Neural crest cell (in vitro differentiated cells): Measurements from ENCODE around the gene TSHZ2. TPM values are rescaled to one million over a fixed set of nuclear protein-coding genes. Genes with fewer than 3 reads are reported as not detected.

Experiments
- DNase-seq: peaks from one replicate; pipeline ENCODE4 v3.0.0; 2021; ENCODE audit warnings: low read depth, mixed read lengths, low spot score
- H3K27ac Mint-ChIP-seq: one replicate; pipeline ENCODE4 v1.8.0; 2021; ENCODE audit warnings: mild to moderate bottlenecking, mixed read lengths; ENCODE audit not compliant: unreplicated experiment
- H3K27me3 Mint-ChIP-seq: 2 replicates; pipeline ENCODE4 v1.8.0; 2021; ENCODE audit warnings: low read depth, mild to moderate bottlenecking, mixed read lengths
- H3K36me3 Mint-ChIP-seq: 2 replicates; pipeline ENCODE4 v1.8.0; 2021; ENCODE audit warnings: low read depth, mild to moderate bottlenecking, mixed read lengths
- H3K4me1 Mint-ChIP-seq: 2 replicates; pipeline ENCODE4 v1.8.0; 2021; ENCODE audit warnings: mixed read lengths
- H3K4me3 Mint-ChIP-seq: one replicate; pipeline ENCODE4 v1.8.0; 2021; ENCODE audit warnings: mild to moderate bottlenecking, mixed read lengths
- H3K9me3 Mint-ChIP-seq: 2 replicates; pipeline ENCODE4 v1.8.0; 2021; ENCODE audit warnings: mixed read lengths
- CTCF ChIP-seq: fragments of 200-600 bp; sonication (generic); conservative IDR thresholded peaks from 2 replicates; pipeline ENCODE4 v1.5.0; 2021; ENCODE audit warnings: antibody characterized with exemption, mild to moderate bottlenecking
- total RNA-seq: library from RNA; stranded (reverse); gene quantifications from 2 replicates; pipeline ENCODE4 v1.2.1, GENCODE V29; 2021

Gene TSHZ2
- total RNA-seq, 1 donor from 2014 or later, result 6.4 TPM

DNA sequence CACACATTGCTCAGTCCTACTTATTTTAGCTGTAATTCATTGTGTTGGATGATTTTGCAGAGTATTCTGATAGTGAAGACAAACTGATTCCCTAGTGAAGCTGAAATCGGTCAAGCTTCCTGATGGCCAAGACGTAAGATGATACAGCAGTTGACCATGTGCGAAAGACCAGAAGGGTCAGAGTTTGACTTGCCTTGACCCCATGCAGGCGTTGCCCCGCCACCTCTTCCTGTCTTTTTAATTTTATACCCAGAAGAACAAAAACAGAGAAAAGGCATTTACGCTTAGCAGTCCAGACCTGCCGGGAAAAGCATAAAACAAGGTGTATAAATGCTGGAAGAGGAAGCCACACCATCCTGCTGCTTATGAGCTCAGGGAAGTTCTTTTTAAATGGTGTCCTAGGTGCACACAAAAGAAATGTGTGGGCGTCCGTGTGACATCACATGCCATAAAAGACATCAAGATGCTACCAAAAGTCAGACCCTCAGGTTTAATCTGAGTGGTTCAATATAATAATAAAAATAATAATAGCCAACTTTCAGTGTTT lies 32.2 kb downstream of the TSHZ2 start:
- Mint-ChIP-seq H3K9me3 (no peaks in the 10 kb centered on the region), H3K4me3 (no peak overlapping the region), H3K4me1 (peaks cover 44% of the 10 kb centered on the region), H3K27ac (peak overlapping the region; percentile 83), H3K36me3 (no peaks in the 10 kb centered on the region), H3K27me3 (no peaks in the 10 kb centered on the region)
- TF ChIP-seq CTCF, result no peak
- no peak for DNase-seq

DNA sequence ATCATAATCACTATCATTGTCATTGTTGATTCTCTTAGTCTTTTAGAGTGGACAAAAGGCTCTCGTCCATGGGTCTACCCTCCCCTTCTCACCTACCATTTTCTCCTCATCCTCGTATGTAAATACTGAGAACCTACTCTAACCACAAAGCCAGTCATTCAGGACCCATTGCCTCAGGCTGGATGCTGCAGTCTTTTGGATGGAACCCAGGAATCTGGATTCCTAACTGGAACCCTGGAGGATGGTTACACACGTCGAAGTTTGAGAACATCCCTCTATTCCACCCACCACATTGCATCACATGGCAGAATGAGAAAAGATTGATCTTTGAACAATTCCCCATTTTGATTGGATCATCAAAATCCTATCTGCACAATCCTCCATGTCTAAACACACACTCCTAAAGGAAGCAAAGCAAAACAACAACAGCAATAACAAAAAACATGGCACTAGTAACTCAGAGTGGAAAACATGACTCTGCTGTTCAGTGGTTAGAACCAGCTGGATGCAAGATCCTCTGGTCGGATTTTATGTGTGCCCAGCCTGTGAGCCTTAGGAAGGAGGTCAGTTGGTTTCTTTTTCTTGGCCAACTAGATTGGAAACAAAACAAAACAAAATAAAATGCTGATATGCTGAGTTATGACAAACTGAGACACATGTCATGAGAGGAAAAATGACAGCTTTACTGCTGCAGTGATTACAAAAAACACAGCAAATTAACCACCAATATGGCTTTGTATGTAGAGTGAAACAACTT lies 38.0 kb downstream of the TSHZ2 start:
- H3K4me1 Mint-ChIP-seq, result peaks cover 4% of the 10 kb centered on the region
- no peak for DNase-seq
- H3K27me3 Mint-ChIP-seq, result no peaks in the 10 kb centered on the region
- H3K27ac Mint-ChIP-seq, result no peak overlapping the region
- H3K9me3 Mint-ChIP-seq, result peaks cover 11% of the 10 kb centered on the region
- H3K36me3 Mint-ChIP-seq, result no peaks in the 10 kb centered on the region
- no peak overlapping the region for H3K4me3 Mint-ChIP-seq
- TF ChIP-seq CTCF, result no peak

DNA sequence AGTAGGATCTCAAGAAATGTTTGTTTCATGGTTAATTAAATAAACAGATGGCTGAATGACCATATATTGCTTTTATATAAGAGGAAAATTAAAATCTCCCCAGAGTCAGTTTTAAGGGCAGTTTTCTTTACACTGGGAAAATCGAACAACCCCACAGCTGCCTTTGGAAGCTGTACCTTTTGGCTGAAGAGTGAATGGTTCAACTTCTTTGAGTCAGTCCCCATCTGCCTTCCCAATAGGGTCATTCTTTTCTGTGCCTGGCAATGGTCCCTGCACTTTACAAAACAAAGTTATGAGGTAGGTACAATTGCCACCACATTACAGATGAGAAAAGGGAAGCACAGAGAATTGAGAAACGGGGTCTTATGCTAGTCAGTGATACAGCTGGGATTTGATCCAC lies 39.5 kb downstream of the TSHZ2 start:
- Mint-ChIP-seq H3K27me3 (no peaks in the 10 kb centered on the region), H3K9me3 (peaks cover 14% of the 10 kb centered on the region), H3K27ac (no peak overlapping the region), H3K36me3 (peaks cover 3% of the 10 kb centered on the region), H3K4me3 (no peak overlapping the region), H3K4me1 (peaks cover 4% of the 10 kb centered on the region)
- TF ChIP-seq CTCF, result no peak
- DNase-seq, result no peak

DNA sequence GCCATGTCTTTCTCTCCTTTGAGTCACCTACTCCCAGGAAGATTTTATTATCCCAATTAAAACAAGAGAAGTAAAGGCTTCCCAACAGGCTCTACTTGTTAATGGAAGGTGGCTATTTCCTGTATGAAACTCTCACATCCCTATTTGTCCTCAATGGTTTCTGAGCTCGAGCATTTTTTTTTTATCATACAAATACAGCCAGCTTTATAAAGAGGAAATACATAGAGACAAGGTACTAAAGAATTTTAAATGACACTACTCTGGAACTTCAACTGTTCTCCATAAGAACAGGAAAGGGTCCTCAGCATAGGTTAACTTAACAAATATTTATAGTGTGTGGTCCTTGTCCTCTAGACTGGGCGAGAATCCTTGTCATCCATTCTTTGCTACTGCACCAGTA lies 41.0 kb downstream of the TSHZ2 start:
- H3K27me3 Mint-ChIP-seq, result no peaks in the 10 kb centered on the region
- no peak overlapping the region for H3K27ac Mint-ChIP-seq
- TF ChIP-seq CTCF, result no peak
- H3K4me1 Mint-ChIP-seq, result peaks cover under 1% of the 10 kb centered on the region
- no peak overlapping the region for H3K4me3 Mint-ChIP-seq
- H3K36me3 Mint-ChIP-seq, result peaks cover 3% of the 10 kb centered on the region
- DNase-seq, result no peak
- peaks cover 17% of the 10 kb centered on the region for H3K9me3 Mint-ChIP-seq

DNA sequence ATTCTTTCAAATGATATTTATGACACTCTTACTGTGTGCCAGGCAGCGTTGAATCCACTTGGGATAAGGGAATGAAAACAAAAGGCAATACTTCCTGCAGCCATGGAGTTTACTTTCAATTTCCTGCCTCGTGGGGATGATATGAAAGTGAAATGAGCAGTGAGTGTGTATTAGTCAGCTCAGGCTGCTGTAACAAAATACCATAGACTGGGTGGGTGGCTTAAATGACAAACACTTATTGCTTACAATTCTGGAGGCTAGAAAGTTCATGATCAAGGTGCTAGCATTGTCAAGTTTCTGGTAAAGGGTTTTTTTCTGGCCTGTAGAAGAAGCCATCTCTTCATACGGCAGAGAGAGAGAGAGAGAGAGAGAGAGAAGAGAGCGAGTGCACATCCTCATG lies 41.7 kb downstream of the TSHZ2 start:
- no peak overlapping the region for H3K27ac Mint-ChIP-seq
- peaks cover 17% of the 10 kb centered on the region for H3K9me3 Mint-ChIP-seq
- no peaks in the 10 kb centered on the region for H3K4me1 Mint-ChIP-seq
- no peak for DNase-seq
- H3K36me3 Mint-ChIP-seq, result peaks cover 3% of the 10 kb centered on the region
- H3K27me3 Mint-ChIP-seq, result no peaks in the 10 kb centered on the region
- no peak for TF ChIP-seq CTCF
- H3K4me3 Mint-ChIP-seq, result no peak overlapping the region
